K562 (cell line): Measurements from ENCODE around the gene PHEX. TPM values are rescaled to one million over a fixed set of nuclear protein-coding genes. Genes with fewer than 3 reads are reported as not detected.

ENCODE experiments used
- ATAC-seq: fragments of 200-7000 bp; cut with Tn5 transposase; 3 replicates; pipeline ENCODE4 v1.9.1; 2020; ENCODE audit warnings: moderate library complexity
- BruUV-seq: library from RNA; stranded (reverse); fragments of 400-500 nt; replicated peaks from 2 replicates; lab custom pipeline; 2021; lab: Mats Ljungman, UMichigan
- CTCF ChIA-PET: fragments of 300-600 bp; formaldehyde crosslinking; extraction: SDS; loops from one replicate; lab custom pipeline; 2021; ENCODE audit warnings: low intra/inter-chr PET ratio; lab: Yijun Ruan, JAX
- POLR2A ChIA-PET: fragments of 300-600, 350-650 bp; sonication (Branson Sonifier 250); formaldehyde crosslinking; extraction: SDS; loops from one replicate; lab custom pipeline; 2021; ENCODE audit warnings: antibody characterized with exemption, inconsistent platforms; lab: Yijun Ruan, JAX
- DNase-seq, 4 experiments: peaks; one replicate each; pipeline versions ENCODE4 v3.0.0 to v3.0.0-alpha.2; 2011 to 2018; ENCODE audit warnings: low spot score in 3 of 4, mixed read lengths in 3 of 4; ENCODE audit errors: extremely low read depth in 1 of 4
- FAIRE-seq: peaks from 2 replicates; lab custom pipeline; 2011; peaks lifted over from hg19 to GRCh38; lab: Jason Lieb, UNC
- H2AFZ ChIP-seq: 2 replicates; pipeline ENCODE4 v1.6.0; 2011; ENCODE audit warnings: low read depth, low read length, control low read depth, inconsistent platforms
- H3K27ac ChIP-seq: fragments of 200-600 bp; 3 replicates; pipeline ENCODE4 v1.8.0; 2011; ENCODE audit warnings: low read depth, mild to moderate bottlenecking, control low read depth, inconsistent platforms, low read length, moderate library complexity, mixed read lengths; ENCODE audit errors: extremely low read depth
- H3K27me3 ChIP-seq, 2 experiments: fragments of 300-600 bp in 1 of 2; 2 replicates in 1 of 2; 3 replicates in 1 of 2; pipeline versions ENCODE4 v1.6.0 to v1.8.0; 2011; ENCODE audit warnings: inconsistent platforms in 2 of 2, low read length in 2 of 2, mild to moderate bottlenecking in 1 of 2, mixed read lengths in 1 of 2, moderate library complexity in 1 of 2; ENCODE audit not compliant: control insufficient read depth in 2 of 2, insufficient read depth in 2 of 2
- H3K36me3 ChIP-seq: fragments of 300-600 bp; 3 replicates; pipeline ENCODE4 v1.8.0; 2011; ENCODE audit warnings: mild to moderate bottlenecking, low read length, inconsistent platforms; ENCODE audit not compliant: control insufficient read depth, insufficient read depth
- H3K4me1 ChIP-seq, 2 experiments: fragments of 200-600 bp in 1 of 2; replicated peaks in 1 of 2; 2 replicates in 1 of 2; 3 replicates in 1 of 2; pipeline versions ENCODE4 v1.5.1 to v1.8.0; 2011; ENCODE audit warnings: inconsistent platforms in 2 of 2, low read length in 2 of 2, mild to moderate bottlenecking in 1 of 2, mixed read lengths in 1 of 2, moderate library complexity in 1 of 2; ENCODE audit not compliant: control insufficient read depth in 2 of 2, insufficient read depth in 2 of 2
- H3K4me2 ChIP-seq: 2 replicates; pipeline ENCODE4 v1.6.1; 2011; ENCODE audit warnings: low read length, control low read depth, inconsistent platforms, mixed read lengths; ENCODE audit not compliant: insufficient read depth
- H3K4me3 ChIP-seq: fragments of 200-600 bp; sonication (generic), shearing (Covaris generic); 2 replicates; pipeline ENCODE4 v1.5.1; 2016; ENCODE audit warnings: control low read depth, inconsistent platforms
- H3K79me2 ChIP-seq: fragments of 200-600 bp; 3 replicates; pipeline ENCODE4 v1.8.0; 2011; ENCODE audit warnings: low read length, inconsistent platforms; ENCODE audit not compliant: control insufficient read depth, insufficient read depth
- H3K9ac ChIP-seq, 2 experiments: 2 replicates each; pipeline versions ENCODE4 v1.6.0 to v1.6.1; 2011; ENCODE audit warnings: low read depth in 2 of 2, low read length in 2 of 2, control low read depth in 1 of 2, inconsistent platforms in 1 of 2, mild to moderate bottlenecking in 1 of 2, mixed read lengths in 1 of 2; ENCODE audit not compliant: insufficient read depth in 1 of 2
- H3K9me1 ChIP-seq: one replicate; pipeline ENCODE4 v1.6.0; 2011; ENCODE audit warnings: inconsistent platforms, mild to moderate bottlenecking, low read length, moderate library complexity; ENCODE audit not compliant: control insufficient read depth, insufficient read depth
- H3K9me3 ChIP-seq: replicated peaks from 2 replicates; pipeline ENCODE4 v1.5.1; 2011; ENCODE audit warnings: low read depth, low read length, inconsistent platforms; ENCODE audit not compliant: control insufficient read depth, insufficient read depth
- H4K20me1 ChIP-seq: replicated peaks from 2 replicates; pipeline ENCODE4 v1.6.1; 2011; ENCODE audit warnings: low read length, inconsistent platforms, mixed read lengths; ENCODE audit not compliant: control insufficient read depth, insufficient read depth
- CBX5 ChIP-seq: IDR thresholded peaks from 2 replicates; pipeline ENCODE4 v1.6.1; 2014; ENCODE audit warnings: low read depth, borderline replicate concordance
- CEBPG ChIP-seq, 3 experiments: fragments of 200-800 bp in 1 of 3; sonication (Bioruptor generic) in 1 of 3; sonication (generic) in 1 of 3; formaldehyde crosslinking in 1 of 3; IDR thresholded peaks in 2 of 3; conservative IDR thresholded peaks in 1 of 3; 2 replicates each; pipeline versions ENCODE4 v1.6.1 to v1.8.0; 2016 to 2022; ENCODE audit warnings: missing compliant biosample characterization in 2 of 3, missing genetic modification characterization in 2 of 3, mild to moderate bottlenecking in 1 of 3, missing genetic modification reagents in 1 of 3
- ELK3 ChIP-seq: fragments of 450-650 bp; formaldehyde crosslinking; IDR thresholded peaks from 2 replicates; pipeline ENCODE4 v1.4.0; 2020; ENCODE audit warnings: mild to moderate bottlenecking
- GMEB1 ChIP-seq: fragments of 250-450 bp; sonication (Bioruptor Pico); IDR thresholded peaks from 2 replicates; pipeline ENCODE4 v1.4.0; 2020; ENCODE audit warnings: mild to moderate bottlenecking
- IFI16 ChIP-seq: fragments of 250-450 bp; sonication (Bioruptor Pico); IDR thresholded peaks from 2 replicates; pipeline ENCODE4 v2.1.2; 2022; ENCODE audit warnings: mild to moderate bottlenecking, inconsistent platforms
- KLF10 ChIP-seq: fragments of 250-450 bp; sonication (Bioruptor Pico); IDR thresholded peaks from 2 replicates; pipeline ENCODE4 v1.6.1; 2021; ENCODE audit warnings: matching md5 sums
- SIN3B ChIP-seq: fragments of 450-650 bp; IDR thresholded peaks from 2 replicates; pipeline ENCODE4 v1.6.1; 2017; ENCODE audit warnings: low read depth, mild to moderate bottlenecking, moderate library complexity
- SIRT6 ChIP-seq: IDR thresholded peaks from one replicate; pipeline ENCODE4 v1.6.1; 2012; ENCODE audit warnings: low read depth, mild to moderate bottlenecking, control low read depth, inconsistent platforms, low read length, moderate library complexity
- SUPT5H ChIP-seq: fragments of 450-650 bp; IDR thresholded peaks from 2 replicates; pipeline ENCODE4 v1.6.1; 2016
- ZNF23 ChIP-seq: fragments of 250-450 bp; sonication (Bioruptor Pico); IDR thresholded peaks from 2 replicates; pipeline ENCODE4 v1.4.0; 2020; ENCODE audit warnings: mild to moderate bottlenecking
- in situ Hi-C: fragments of 300-500 bp; cut with MboI; formaldehyde crosslinking; loops from 4 replicates; pipeline ENCODE4 v1.15.0; 2018; ENCODE audit warnings: inconsistent platforms, mixed read lengths
- intact Hi-C: fragments of 100-400 bp; cut with micrococcal nuclease; formaldehyde crosslinking; loops from 2 replicates; pipeline ENCODE4 v1.14.2; 2022
- polyA plus RNA-seq, 8 experiments: library from polyadenylated mRNA; depleted of rRNA in 4 of 8; stranded (reverse) in 5 of 8; unstranded in 3 of 8; fragments of >200 nt; fragmentation: Nextera tagmentation in 2 of 8; fragmentation: Illumina TruSeq in 1 of 8; extraction: Ambion mirVana in 2 of 8; extraction: Trizol in 1 of 8; gene quantifications; 2 replicates each; pipeline versions ENCODE4 v1.2.1 to v1.2.3, GENCODE V29; 2011 to 2014; ENCODE audit warnings: inconsistent platforms in 1 of 8, missing spikeins in 1 of 8
- total RNA-seq, 7 experiments: library from RNA; depleted of rRNA in 6 of 7; stranded (reverse); fragments of >200 nt in 6 of 7; fragmentation: Illumina TruSeq in 2 of 7; extraction: Trizol in 2 of 7; gene quantifications; 2 replicates each; pipeline versions ENCODE4 v1.2.1 to v1.2.3, GENCODE V29; 2011 to 2021; ENCODE audit warnings: low replicate concordance in 1 of 7
- TF ChIP-seq, protein P1 (sequence below): IDR thresholded peaks from 3 replicates; pipeline ENCODE4 v1.6.1; 2011; ENCODE audit warnings: borderline replicate concordance, mild to moderate bottlenecking, moderate library complexity; ENCODE audit not compliant: insufficient read length; ENCODE audit errors: extremely low read depth
- TF ChIP-seq, protein P2 (sequence below): fragments of 200-800 bp; sonication (Bioruptor generic); IDR thresholded peaks from 2 replicates; pipeline ENCODE4 v1.6.1; 2017; ENCODE audit warnings: missing genetic modification characterization, missing compliant biosample characterization

PHEX gene
- total and polyA plus RNA-seq, 9 of the 15 experiments (the other 6 are each of a cell fraction or from before 2014, with no cell fraction given): 0.01 to 0.11 (median 0.04) TPM; not detected in 6

GRCh38 chrX:22203186-22203585 is 171.1 kb downstream of the PHEX start:
- in situ Hi-C loops: no loop called here
- ChIA-PET POLR2A (no interaction called here), CTCF (no interaction called here)
- FAIRE-seq (no peak), ATAC-seq (no peak), DNase-seq (no peak)
- H3K9me3 ChIP-seq: no peaks in the 10 kb centered on the region
- no peaks in the 10 kb centered on the region for H3K9me1 ChIP-seq
- H3K79me2 ChIP-seq: no peaks in the 10 kb centered on the region
- no peaks in the 10 kb centered on the region for H3K4me1 ChIP-seq
- no peak overlapping the region for H3K27ac ChIP-seq
- no peak overlapping the region for H3K9ac ChIP-seq
- BruUV-seq: no TSS peak
- H3K4me3 ChIP-seq: no peak overlapping the region
- no peaks in the 10 kb centered on the region for H4K20me1 ChIP-seq
- no peaks in the 10 kb centered on the region for H3K36me3 ChIP-seq
- intact Hi-C loops: no loop called here
- no peaks in the 10 kb centered on the region for H3K27me3 ChIP-seq
- no peak overlapping the region for H3K4me2 ChIP-seq
- no peak overlapping the region for H2AFZ ChIP-seq
- TF ChIP-seq CEBPG (CRISPR knock-in tag; IDR thresholded peaks at IDR 0.05) (no peak), CEBPG (tag; conservative IDR thresholded peaks at IDR 0.05 in 1 of 2, IDR thresholded peaks at IDR 0.05 in 1 of 2) (no peak), GMEB1 (CRISPR knock-in tag) (no peak), SUPT5H (no peak), ZNF23 (CRISPR knock-in tag) (no peak), IFI16 (CRISPR knock-in tag) (no peak), ELK3 (CRISPR knock-in tag) (no peak), CBX5 (no peak), SIRT6 (no peak), KLF10 (CRISPR knock-in tag) (no peak), SIN3B (no peak)
- TF ChIP-seq, protein P1, sequence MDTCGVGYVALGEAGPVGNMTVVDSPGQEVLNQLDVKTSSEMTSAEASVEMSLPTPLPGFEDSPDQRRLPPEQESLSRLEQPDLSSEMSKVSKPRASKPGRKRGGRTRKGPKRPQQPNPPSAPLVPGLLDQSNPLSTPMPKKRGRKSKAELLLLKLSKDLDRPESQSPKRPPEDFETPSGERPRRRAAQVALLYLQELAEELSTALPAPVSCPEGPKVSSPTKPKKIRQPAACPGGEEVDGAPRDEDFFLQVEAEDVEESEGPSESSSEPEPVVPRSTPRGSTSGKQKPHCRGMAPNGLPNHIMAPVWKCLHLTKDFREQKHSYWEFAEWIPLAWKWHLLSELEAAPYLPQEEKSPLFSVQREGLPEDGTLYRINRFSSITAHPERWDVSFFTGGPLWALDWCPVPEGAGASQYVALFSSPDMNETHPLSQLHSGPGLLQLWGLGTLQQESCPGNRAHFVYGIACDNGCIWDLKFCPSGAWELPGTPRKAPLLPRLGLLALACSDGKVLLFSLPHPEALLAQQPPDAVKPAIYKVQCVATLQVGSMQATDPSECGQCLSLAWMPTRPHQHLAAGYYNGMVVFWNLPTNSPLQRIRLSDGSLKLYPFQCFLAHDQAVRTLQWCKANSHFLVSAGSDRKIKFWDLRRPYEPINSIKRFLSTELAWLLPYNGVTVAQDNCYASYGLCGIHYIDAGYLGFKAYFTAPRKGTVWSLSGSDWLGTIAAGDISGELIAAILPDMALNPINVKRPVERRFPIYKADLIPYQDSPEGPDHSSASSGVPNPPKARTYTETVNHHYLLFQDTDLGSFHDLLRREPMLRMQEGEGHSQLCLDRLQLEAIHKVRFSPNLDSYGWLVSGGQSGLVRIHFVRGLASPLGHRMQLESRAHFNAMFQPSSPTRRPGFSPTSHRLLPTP: no peak
- TF ChIP-seq, protein P2, sequence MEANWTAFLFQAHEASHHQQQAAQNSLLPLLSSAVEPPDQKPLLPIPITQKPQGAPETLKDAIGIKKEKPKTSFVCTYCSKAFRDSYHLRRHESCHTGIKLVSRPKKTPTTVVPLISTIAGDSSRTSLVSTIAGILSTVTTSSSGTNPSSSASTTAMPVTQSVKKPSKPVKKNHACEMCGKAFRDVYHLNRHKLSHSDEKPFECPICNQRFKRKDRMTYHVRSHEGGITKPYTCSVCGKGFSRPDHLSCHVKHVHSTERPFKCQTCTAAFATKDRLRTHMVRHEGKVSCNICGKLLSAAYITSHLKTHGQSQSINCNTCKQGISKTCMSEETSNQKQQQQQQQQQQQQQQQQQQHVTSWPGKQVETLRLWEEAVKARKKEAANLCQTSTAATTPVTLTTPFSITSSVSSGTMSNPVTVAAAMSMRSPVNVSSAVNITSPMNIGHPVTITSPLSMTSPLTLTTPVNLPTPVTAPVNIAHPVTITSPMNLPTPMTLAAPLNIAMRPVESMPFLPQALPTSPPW: no peak
